Endothelial cell of umbilical vein (primary cell): ENCODE measurements around the gene MAL. TPM values are rescaled to one million over a fixed set of nuclear protein-coding genes. Genes with fewer than 3 reads are reported as not detected.

ENCODE experiments used
- BruUV-seq: library from RNA; stranded (reverse); fragments of 400-500 nt; replicated peaks from 2 replicates; lab custom pipeline; 2021; lab: Mats Ljungman, UMichigan
- CTCF ChIA-PET: fragments of 300-600, 350-600 bp; sonication (Branson Sonifier 250); formaldehyde crosslinking; loops from one replicate; lab custom pipeline; 2021; ENCODE audit warnings: antibody characterized with exemption, inconsistent platforms; lab: Charles Lee
- POLR2A ChIA-PET: fragments of 300-600, 350-600 bp; sonication (Branson Sonifier 250); formaldehyde crosslinking; loops from one replicate; lab custom pipeline; 2021; ENCODE audit warnings: antibody characterized with exemption, inconsistent platforms; lab: Charles Lee
- DNase-seq: peaks from one replicate; pipeline ENCODE4 v3.0.0-alpha.2; 2011; ENCODE audit warnings: low read depth, low spot score
- FAIRE-seq: peaks from 2 replicates; lab custom pipeline; 2011; peaks lifted over from hg19 to GRCh38; lab: Jason Lieb, UNC
- H2AFZ ChIP-seq: 2 replicates; pipeline ENCODE4 v1.6.0; 2012; ENCODE audit warnings: low read depth, low read length, control low read depth, inconsistent platforms
- H3K27ac ChIP-seq: 2 replicates; pipeline ENCODE4 v1.5.1; 2011; ENCODE audit warnings: low read depth, mild to moderate bottlenecking, control low read depth, low read length, moderate library complexity; ENCODE audit not compliant: insufficient read depth
- H3K27me3 ChIP-seq, 2 experiments: 2 replicates each; pipeline versions ENCODE4 v1.6.0 to v1.6.1; 2011; ENCODE audit warnings: low read length in 2 of 2, mixed read lengths in 1 of 2; ENCODE audit not compliant: control insufficient read depth in 2 of 2, insufficient read depth in 2 of 2
- H3K36me3 ChIP-seq, 2 experiments: 2 replicates in 1 of 2; 3 replicates in 1 of 2; pipeline ENCODE4 v1.5.1; 2011; ENCODE audit warnings: low read length in 2 of 2, mild to moderate bottlenecking in 1 of 2, moderate library complexity in 1 of 2; ENCODE audit not compliant: control insufficient read depth in 2 of 2, insufficient read depth in 2 of 2; ENCODE audit errors: extremely low read depth in 1 of 2
- H3K4me1 ChIP-seq: 3 replicates; pipeline ENCODE4 v1.5.1; 2011; ENCODE audit warnings: mild to moderate bottlenecking, low read length; ENCODE audit not compliant: control insufficient read depth, insufficient read depth; ENCODE audit errors: extremely low read depth
- H3K4me2 ChIP-seq: 2 replicates; pipeline ENCODE4 v1.6.1; 2011; ENCODE audit warnings: low read length, control low read depth, mixed read lengths; ENCODE audit not compliant: insufficient read depth
- H3K4me3 ChIP-seq, 3 experiments: fragments of 200-600 bp in 1 of 3; sonication (generic), shearing (Covaris generic) in 1 of 3; replicated peaks in 1 of 3; 2 replicates each; pipeline ENCODE4 v1.5.1; 2011 to 2016; ENCODE audit warnings: control low read depth in 3 of 3, low read length in 3 of 3, mild to moderate bottlenecking in 2 of 3, inconsistent platforms in 1 of 3, low read depth in 1 of 3, moderate library complexity in 1 of 3; ENCODE audit not compliant: insufficient read depth in 1 of 3
- H3K79me2 ChIP-seq: 2 replicates; pipeline ENCODE4 v1.6.0; 2012; ENCODE audit warnings: low read length, inconsistent platforms; ENCODE audit not compliant: control insufficient read depth, insufficient read depth
- H3K9ac ChIP-seq: replicated peaks from 2 replicates; pipeline ENCODE3; 2011; ENCODE audit warnings: low read length, control low read depth; ENCODE audit not compliant: insufficient read depth; ENCODE audit errors: extremely low read depth
- H3K9me1 ChIP-seq: replicated peaks from 3 replicates; pipeline ENCODE4 v1.6.0; 2011; ENCODE audit warnings: mild to moderate bottlenecking, low read length; ENCODE audit not compliant: control insufficient read depth, insufficient read depth; ENCODE audit errors: extremely low read depth
- H3K9me3 ChIP-seq: replicated peaks from 2 replicates; pipeline ENCODE4 v1.5.1; 2012; ENCODE audit warnings: low read length, inconsistent platforms; ENCODE audit not compliant: control insufficient read depth, insufficient read depth
- H4K20me1 ChIP-seq: replicated peaks from 2 replicates; pipeline ENCODE3; 2011; ENCODE audit warnings: mild to moderate bottlenecking, low read length; ENCODE audit not compliant: control insufficient read depth, insufficient read depth; ENCODE audit errors: extremely low read depth
- EZH2 ChIP-seq: IDR thresholded peaks from 2 replicates; pipeline ENCODE4 v1.6.1; 2012; ENCODE audit warnings: borderline replicate concordance, low read depth, mild to moderate bottlenecking, moderate library complexity, low read length, inconsistent platforms; ENCODE audit not compliant: severe bottlenecking
- FOS ChIP-seq: IDR thresholded peaks from 2 replicates; pipeline ENCODE4 v1.6.1; 2011; ENCODE audit warnings: mild to moderate bottlenecking, low read length, moderate library complexity, borderline replicate concordance; ENCODE audit not compliant: insufficient read depth
- GATA2 ChIP-seq: IDR thresholded peaks from 2 replicates; pipeline ENCODE4 v1.7.0; 2011; ENCODE audit warnings: low read depth, mild to moderate bottlenecking, moderate library complexity, mixed read lengths, low read length; ENCODE audit not compliant: insufficient read length, insufficient read depth
- JUN ChIP-seq: IDR thresholded peaks from 2 replicates; pipeline ENCODE4 v1.6.1; 2011; ENCODE audit warnings: borderline replicate concordance, low read depth; ENCODE audit not compliant: insufficient read length, insufficient read depth
- MAX ChIP-seq: IDR thresholded peaks from 2 replicates; pipeline ENCODE4 v1.6.1; 2011; ENCODE audit not compliant: insufficient read depth, insufficient read length
- MYC ChIP-seq: IDR thresholded peaks from one replicate; pipeline ENCODE4 v1.6.1; 2011; ENCODE audit warnings: mild to moderate bottlenecking, low read depth, low read length
- POLR2A ChIP-seq: IDR thresholded peaks from 2 replicates; pipeline ENCODE4 v1.6.1; 2012; ENCODE audit warnings: low read depth, mild to moderate bottlenecking, control low read depth, low read length
- POLR2AphosphoS5 ChIP-seq: IDR thresholded peaks from 2 replicates; pipeline ENCODE4 v1.6.1; 2012; ENCODE audit warnings: low read depth, mild to moderate bottlenecking, control low read depth, low read length, moderate library complexity; ENCODE audit not compliant: insufficient read depth
- dilution Hi-C: fragments of 300-500 bp; cut with MboI; formaldehyde crosslinking; loops from one replicate; pipeline ENCODE4 v1.15.0; 2019; ENCODE audit warnings: low sequenced_read_pairs; ENCODE audit not compliant: extremely low pct_ligation_motif_present
- intact Hi-C: fragments of 100-400 bp; cut with micrococcal nuclease; formaldehyde crosslinking; loops from one replicate; pipeline ENCODE4 v1.10.0; 2022
- polyA plus RNA-seq, 4 experiments: library from polyadenylated mRNA; depleted of rRNA in 3 of 4; stranded (reverse) in 3 of 4; unstranded in 1 of 4; fragments of >200 nt; gene quantifications; 2 replicates each; pipeline versions ENCODE4 v1.2.1 to v1.2.3, GENCODE V29; 2011 to 2012; ENCODE audit warnings: missing spikeins in 1 of 4
- total RNA-seq: library from RNA; stranded (reverse); gene quantifications from 2 replicates; pipeline ENCODE4 v1.2.3, GENCODE V29; 2021
- TF ChIP-seq, protein P1 (sequence below), 2 donors: IDR thresholded peaks; 1 replicate in 1 of 2; 2 replicates in 1 of 2; pipeline ENCODE4 v1.5.1; 2011; ENCODE audit warnings: low read length in 2 of 2, mild to moderate bottlenecking in 2 of 2, moderate library complexity in 2 of 2, control low read depth in 1 of 2, inconsistent platforms in 1 of 2, low read depth in 1 of 2; ENCODE audit not compliant: insufficient read depth in 1 of 2; ENCODE audit errors: extremely low read depth in 1 of 2

The MAL gene
- total and polyA plus RNA-seq, 2 donors (not counting 3 experiments of a cell fraction or from before 2014, with no cell fraction given), result not detected

DNA sequence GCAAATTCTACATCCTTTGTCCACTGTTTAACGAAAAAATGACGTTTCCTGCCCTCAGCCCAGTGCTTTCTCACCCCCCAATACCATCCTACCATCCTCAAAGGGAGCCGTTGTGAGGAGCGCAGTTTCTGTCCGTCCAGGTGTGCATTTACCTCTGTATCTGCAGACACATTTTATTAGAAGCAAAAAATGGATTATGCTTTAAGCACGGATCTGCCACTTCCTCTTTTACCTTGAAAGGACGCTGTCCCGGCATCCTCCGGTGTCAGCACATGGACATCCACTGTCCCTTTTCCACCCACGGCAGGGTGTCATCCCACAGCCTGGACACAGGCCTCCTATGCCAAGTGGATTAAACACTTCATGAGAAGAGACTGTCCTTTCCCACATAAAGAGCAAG is 7.2 kb upstream of the MAL start:
- Histone ChIP-seq H3K4me3 (no peak overlapping the region), H3K9me3 (no peaks in the 10 kb centered on the region), H3K4me2 (no peak overlapping the region), H3K4me1 (no peaks in the 10 kb centered on the region), H3K36me3 (no peaks in the 10 kb centered on the region), H3K27ac (no peak overlapping the region), H4K20me1 (no peaks in the 10 kb centered on the region), H3K27me3 (peaks cover 2% of the 10 kb centered on the region in 2 experiments), H3K9ac (no peak overlapping the region), H3K79me2 (no peaks in the 10 kb centered on the region), H2AFZ (no peak overlapping the region), H3K9me1 (no peaks in the 10 kb centered on the region)
- intact Hi-C loops (no loop called here), dilution Hi-C loops (no loop called here)
- CTCF ChIA-PET, result no interaction called here
- no TSS peak for BruUV-seq
- FAIRE-seq, result no peak
- no peak for DNase-seq
- TF ChIP-seq FOS (no peak), MAX (no peak), POLR2A (no peak), GATA2 (no peak), EZH2 (no peak), JUN (no peak), POLR2AphosphoS5 (no peak), MYC (no peak)
- TF ChIP-seq, protein P1, sequence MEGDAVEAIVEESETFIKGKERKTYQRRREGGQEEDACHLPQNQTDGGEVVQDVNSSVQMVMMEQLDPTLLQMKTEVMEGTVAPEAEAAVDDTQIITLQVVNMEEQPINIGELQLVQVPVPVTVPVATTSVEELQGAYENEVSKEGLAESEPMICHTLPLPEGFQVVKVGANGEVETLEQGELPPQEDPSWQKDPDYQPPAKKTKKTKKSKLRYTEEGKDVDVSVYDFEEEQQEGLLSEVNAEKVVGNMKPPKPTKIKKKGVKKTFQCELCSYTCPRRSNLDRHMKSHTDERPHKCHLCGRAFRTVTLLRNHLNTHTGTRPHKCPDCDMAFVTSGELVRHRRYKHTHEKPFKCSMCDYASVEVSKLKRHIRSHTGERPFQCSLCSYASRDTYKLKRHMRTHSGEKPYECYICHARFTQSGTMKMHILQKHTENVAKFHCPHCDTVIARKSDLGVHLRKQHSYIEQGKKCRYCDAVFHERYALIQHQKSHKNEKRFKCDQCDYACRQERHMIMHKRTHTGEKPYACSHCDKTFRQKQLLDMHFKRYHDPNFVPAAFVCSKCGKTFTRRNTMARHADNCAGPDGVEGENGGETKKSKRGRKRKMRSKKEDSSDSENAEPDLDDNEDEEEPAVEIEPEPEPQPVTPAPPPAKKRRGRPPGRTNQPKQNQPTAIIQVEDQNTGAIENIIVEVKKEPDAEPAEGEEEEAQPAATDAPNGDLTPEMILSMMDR (IDR thresholded peaks at IDR 0.05; ENCODE audit: extremely low read depth in 1 of 2, insufficient read depth in 1 of 2, low read depth in 1 of 2, low read length in 2 of 2), result no peak
- POLR2A ChIA-PET, result no interaction called here
